ENCODE results near the gene OR10A3. TPM values are rescaled to one million over a fixed set of nuclear protein-coding genes. Genes with fewer than 3 reads are reported as not detected.

The OR10A3 gene, protein sequence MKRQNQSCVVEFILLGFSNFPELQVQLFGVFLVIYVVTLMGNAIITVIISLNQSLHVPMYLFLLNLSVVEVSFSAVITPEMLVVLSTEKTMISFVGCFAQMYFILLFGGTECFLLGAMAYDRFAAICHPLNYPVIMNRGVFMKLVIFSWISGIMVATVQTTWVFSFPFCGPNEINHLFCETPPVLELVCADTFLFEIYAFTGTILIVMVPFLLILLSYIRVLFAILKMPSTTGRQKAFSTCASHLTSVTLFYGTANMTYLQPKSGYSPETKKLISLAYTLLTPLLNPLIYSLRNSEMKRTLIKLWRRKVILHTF
- not detected in 2 replicates for total RNA-seq

DNA sequence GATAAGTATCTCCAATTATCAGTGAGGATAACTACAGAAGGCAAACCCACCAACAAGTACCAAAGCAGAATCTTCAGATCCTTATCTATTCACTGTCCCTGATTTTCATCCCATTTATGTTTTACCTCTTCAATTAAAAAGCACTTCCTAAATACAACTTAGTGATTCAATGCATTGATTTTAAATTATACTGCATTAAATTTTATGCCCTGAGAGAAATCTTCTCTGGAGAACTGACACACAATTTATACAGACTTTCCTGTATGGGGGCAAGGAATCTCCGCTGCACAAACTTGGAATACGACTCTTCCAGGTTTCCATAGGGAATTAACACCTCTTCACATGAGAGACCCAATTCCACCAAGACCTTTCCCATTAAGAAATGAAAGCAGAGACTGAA, at the start of gene OR10A3:
Gene OR10A3, minus strand, starts transcription at position 101 of the 400 bp plus-strand sequence. CDS start 2,188 bp downstream, outside the sequence.

DNA sequence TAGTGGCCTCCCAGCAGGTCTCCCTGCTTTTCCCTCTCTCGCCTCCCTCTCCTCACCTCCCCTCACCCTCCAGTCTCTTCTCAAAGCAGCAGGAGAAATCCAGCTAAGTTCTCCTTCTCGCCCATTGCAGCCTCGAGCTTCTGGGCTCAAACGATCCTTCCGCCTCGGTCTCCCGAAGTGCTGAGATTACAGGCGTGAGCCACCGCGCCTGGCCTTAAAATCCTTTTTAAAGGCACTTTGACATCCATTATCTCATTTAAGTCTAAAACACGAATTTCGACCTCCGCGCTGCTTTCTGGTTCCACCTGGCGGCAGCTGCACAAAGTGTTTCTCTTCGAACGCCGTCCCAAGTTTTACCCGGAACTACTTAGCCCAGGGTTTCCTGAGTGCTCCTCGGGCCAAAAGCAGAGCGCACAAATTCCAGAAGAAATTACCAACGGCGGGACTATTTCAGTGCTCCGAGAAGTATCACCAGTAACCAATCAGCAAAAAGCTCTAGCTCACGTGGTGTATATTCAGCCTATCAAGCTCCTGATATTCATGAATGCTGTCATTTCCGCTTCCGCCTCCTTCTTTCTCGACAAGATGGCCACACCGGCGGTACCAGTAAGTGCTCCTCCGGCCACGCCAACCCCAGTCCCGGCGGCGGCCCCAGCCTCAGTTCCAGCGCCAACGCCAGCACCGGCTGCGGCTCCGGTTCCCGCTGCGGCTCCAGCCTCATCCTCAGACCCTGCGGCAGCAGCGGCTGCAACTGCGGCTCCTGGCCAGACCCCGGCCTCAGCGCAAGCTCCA, 45.5 kb upstream of the OR10A3 start, which contains the start of gene EIF3F:
Gene EIF3F, plus strand, starts transcription at position 570 of the 792 bp plus-strand sequence. Its CDS starts 16 bp downstream, at position 586.

DNA sequence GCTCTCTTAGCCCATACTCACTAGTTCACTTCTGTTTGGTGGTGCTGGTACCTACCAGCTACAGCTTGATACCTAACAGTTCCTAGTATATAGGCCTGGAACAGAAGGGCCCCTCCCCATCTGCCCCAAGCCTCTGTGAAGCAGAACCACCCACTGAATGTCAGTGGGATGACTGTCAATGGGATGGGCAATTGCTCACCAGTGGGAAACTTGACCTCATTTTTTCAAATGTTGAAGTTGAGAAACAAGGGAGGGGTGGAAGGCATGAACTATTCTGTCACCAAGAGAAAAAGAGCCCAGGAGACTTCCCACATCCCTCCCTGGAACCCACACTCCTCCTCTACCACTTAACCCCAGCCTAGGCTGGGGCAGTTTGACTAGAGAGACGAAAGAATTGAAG, 23.9 kb upstream of the OR10A3 start, which contains the start of gene NLRP10:
Gene NLRP10, minus strand, starts transcription at position 62 of the 400 bp plus-strand sequence. CDS start 1,952 bp downstream, outside the sequence.

DNA sequence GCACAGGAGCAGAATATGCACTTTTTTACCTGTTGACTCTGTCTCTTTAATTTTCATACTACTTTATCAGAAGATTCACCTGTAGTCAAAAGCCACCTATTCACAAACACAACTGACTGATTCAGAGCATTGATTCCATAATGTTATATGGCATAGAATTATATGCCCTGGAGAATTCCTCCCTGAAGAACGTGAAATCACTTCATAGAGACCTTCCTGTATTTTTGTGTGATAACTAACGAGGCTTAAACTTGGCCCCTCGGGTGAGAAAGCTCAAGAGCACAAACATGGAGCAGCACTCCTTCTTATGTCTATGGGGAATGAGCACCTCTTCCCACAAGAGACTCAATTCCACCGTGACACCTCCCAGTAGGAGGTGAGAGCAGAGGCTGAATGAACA, 10.3 kb downstream of the OR10A3 start, which contains the start of gene OR10A6:
Gene OR10A6, minus strand, starts transcription at position 101 of the 400 bp plus-strand sequence. CDS start 2,606 bp downstream, outside the sequence.

Small RNA genes lying within 50 kb of the gene (small RNA-seq; reads per million reads assigned to genes)
- gene COX6CP5 = not detected
- not detected for gene RNU6-943P

Other genes starting within 250 kb of the OR10A3 start
- not detected in 2 replicates for gene OVCH2, start 235.2 kb downstream of the OR10A3 start, total RNA-seq
- gene OR5P2, start 144.8 kb downstream of the OR10A3 start, total RNA-seq = not detected in 2 replicates
- gene OR5P3, start 110.9 kb downstream of the OR10A3 start, total RNA-seq = not detected in 2 replicates
- not detected in 2 replicates for gene OR10A6, start 10.4 kb downstream of the OR10A3 start, total RNA-seq
- gene NLRP10, start 23.7 kb upstream of the OR10A3 start, total RNA-seq = not detected in 2 replicates
- gene EIF3F, start 45.6 kb upstream of the OR10A3 start, total RNA-seq = 254 and 373 TPM in 2 replicates
- 2.1 and 13.0 TPM in 2 replicates for gene TUB, start 139.5 kb upstream of the OR10A3 start, total RNA-seq
- 0.14 and 0.27 TPM in 2 replicates for gene RIC3, start 227.3 kb upstream of the OR10A3 start, total RNA-seq

Data from thoracic aorta endothelial cell (primary cell).